Liver (tissue), 9 donors: ENCODE data around the gene GDF2. TPM values are rescaled to one million over a fixed set of nuclear protein-coding genes. Genes with fewer than 3 reads are reported as not detected.

Experiments
- DNase-seq: peaks from one replicate; pipeline ENCODE4 v3.0.0-alpha.2; 2017; ENCODE audit warnings: low spot score
- H3K27ac ChIP-seq, 2 donors: one replicate each; pipeline ENCODE4 v1.7.0; 2013; ENCODE audit warnings: inconsistent platforms in 2 of 2, low read length in 2 of 2, control low read depth in 1 of 2, low read depth in 1 of 2, mild to moderate bottlenecking in 1 of 2
- H3K27me3 ChIP-seq, 4 donors: one replicate each; pipeline versions ENCODE4 v1.6.1 to v1.7.0; 2013; ENCODE audit warnings: low read length in 3 of 4, inconsistent platforms in 1 of 4, mild to moderate bottlenecking in 1 of 4, moderate library complexity in 1 of 4; ENCODE audit not compliant: control insufficient read depth in 4 of 4, insufficient read depth in 4 of 4
- H3K36me3 ChIP-seq, 4 donors: one replicate each; pipeline versions ENCODE4 v1.6.1 to v1.7.0; 2013; ENCODE audit warnings: low read length in 3 of 4, mild to moderate bottlenecking in 3 of 4, low read depth in 1 of 4, moderate library complexity in 1 of 4; ENCODE audit not compliant: control insufficient read depth in 4 of 4, insufficient read depth in 3 of 4
- H3K4me1 ChIP-seq, 4 donors: one replicate each; pipeline versions ENCODE4 v1.6.1 to v1.7.0; 2013; ENCODE audit warnings: low read length in 3 of 4, mild to moderate bottlenecking in 3 of 4, moderate library complexity in 1 of 4; ENCODE audit not compliant: control insufficient read depth in 4 of 4, insufficient read depth in 4 of 4
- H3K4me3 ChIP-seq, 3 donors: one replicate each; pipeline versions ENCODE4 v1.6.1 to v1.7.0; 2013; ENCODE audit warnings: low read length in 3 of 3, control low read depth in 1 of 3, low read depth in 1 of 3, mild to moderate bottlenecking in 1 of 3
- H3K9ac ChIP-seq, 2 donors: one replicate each; pipeline ENCODE4 v1.7.0; 2013; ENCODE audit warnings: low read length in 2 of 2, mild to moderate bottlenecking in 2 of 2, moderate library complexity in 2 of 2, control low read depth in 1 of 2, low read depth in 1 of 2
- H3K9me3 ChIP-seq, 4 donors: one replicate each; pipeline versions ENCODE4 v1.6.1 to v1.7.0; 2013; ENCODE audit warnings: low read length in 3 of 4; ENCODE audit not compliant: control insufficient read depth in 4 of 4
- CTCF ChIP-seq: fragments of 150-350 bp; IDR thresholded peaks from 2 replicates; pipeline ENCODE4 v1.5.1; 2017; ENCODE audit warnings: improper control_type of control experiment, low read depth, low read length; ENCODE audit not compliant: missing input control
- EGR1 ChIP-seq, 2 donors: IDR thresholded peaks; 2 replicates each; pipeline ENCODE4 v1.6.1; 2016 to 2018; ENCODE audit warnings: antibody characterized with exemption in 2 of 2, low read depth in 2 of 2
- FOXA1 ChIP-seq: IDR thresholded peaks from 2 replicates; pipeline ENCODE4 v1.6.1; 2016; ENCODE audit warnings: antibody characterized with exemption
- FOXA2 ChIP-seq: IDR thresholded peaks from 2 replicates; pipeline ENCODE4 v1.6.1; 2016; ENCODE audit warnings: antibody characterized with exemption
- GABPA ChIP-seq, 2 donors: IDR thresholded peaks in 1 of 2; conservative IDR thresholded peaks in 1 of 2; 2 replicates each; pipeline ENCODE4 v1.6.1; 2016; ENCODE audit warnings: antibody characterized with exemption in 2 of 2, mild to moderate bottlenecking in 1 of 2, moderate library complexity in 1 of 2
- HNF4A ChIP-seq, 2 donors: conservative IDR thresholded peaks; 2 replicates each; pipeline ENCODE4 v1.6.1; 2016; ENCODE audit warnings: antibody characterized with exemption in 2 of 2, mild to moderate bottlenecking in 2 of 2
- HNF4G ChIP-seq: IDR thresholded peaks from 2 replicates; pipeline ENCODE4 v1.6.1; 2016; ENCODE audit warnings: antibody characterized with exemption
- JUND ChIP-seq, 2 donors: IDR thresholded peaks; 2 replicates each; pipeline ENCODE4 v1.6.1; 2016; ENCODE audit warnings: antibody characterized with exemption in 2 of 2
- MAX ChIP-seq: IDR thresholded peaks from 2 replicates; pipeline ENCODE4 v1.6.1; 2016; ENCODE audit warnings: antibody characterized with exemption
- NR2F2 ChIP-seq: IDR thresholded peaks from 2 replicates; pipeline ENCODE4 v1.6.1; 2016; ENCODE audit warnings: antibody characterized with exemption
- RAD21 ChIP-seq, 2 donors: IDR thresholded peaks; 2 replicates each; pipeline ENCODE4 v1.6.1; 2016; ENCODE audit warnings: antibody characterized with exemption in 2 of 2, mild to moderate bottlenecking in 2 of 2
- REST ChIP-seq: IDR thresholded peaks from 2 replicates; pipeline ENCODE4 v1.6.1; 2016; ENCODE audit warnings: antibody characterized with exemption, mild to moderate bottlenecking
- RXRA ChIP-seq, 2 donors: IDR thresholded peaks; 2 replicates each; pipeline ENCODE4 v1.6.1; 2017 to 2018; ENCODE audit warnings: antibody characterized with exemption in 2 of 2, mild to moderate bottlenecking in 1 of 2
- SP1 ChIP-seq: IDR thresholded peaks from 2 replicates; pipeline ENCODE4 v1.6.1; 2018; ENCODE audit warnings: antibody characterized with exemption, mild to moderate bottlenecking
- TAF1 ChIP-seq: conservative IDR thresholded peaks from 2 replicates; pipeline ENCODE4 v1.6.1; 2016; ENCODE audit warnings: antibody characterized with exemption, mild to moderate bottlenecking
- YY1 ChIP-seq: IDR thresholded peaks from 2 replicates; pipeline ENCODE4 v1.6.1; 2016; ENCODE audit warnings: antibody characterized with exemption, mild to moderate bottlenecking
- WGBS: extraction: QIAGEN DNeasy Blood & Tissue Kit; methylation state at CpG from one replicate; pipeline ENCODE4 v1.1.7; 2013; 5-methylcytosine and 5-hydroxymethylcytosine counted together
- polyA plus RNA-seq, 2 donors: library from polyadenylated mRNA; stranded (reverse) in 1 of 2; unstranded in 1 of 2; fragments of 200-250 nt in 1 of 2; fragments of >200 nt in 1 of 2; fragmentation: Nextera tagmentation in 1 of 2; extraction: Ambion mirVana in 1 of 2; gene quantifications; one replicate each; pipeline versions ENCODE4 v1.2.1 to v1.2.3, GENCODE V29; 2013 to 2015
- total RNA-seq, 2 donors: library from RNA; depleted of rRNA; stranded (reverse); fragments of >200 nt; gene quantifications; one replicate each; pipeline ENCODE4 v1.2.3, GENCODE V29; 2014
- donor health status: healthy.
- donor health status: healthy.
- donor health status: healthy.
- donor health status: healthy.
- donor health status: healthy.

The GDF2 gene
- total and polyA plus RNA-seq, 4 donors = 5.6 to 26.9 (median 14.5) TPM

GRCh38 chr10:47325303-47326291 is 3.3 kb downstream of the GDF2 start:
- DNase-seq = no peak
- no peaks in the 10 kb centered on the region for H3K27me3 ChIP-seq
- no peaks in the 10 kb centered on the region for H3K36me3 ChIP-seq
- TF ChIP-seq JUND (IDR thresholded peaks at IDR 0.05) (no peak), MAX (no peak), REST (no peak)
- no peak overlapping the region for H3K9ac ChIP-seq
- no peaks in the 10 kb centered on the region for H3K9me3 ChIP-seq
- WGBS = 90% methylated on average over 30 of the region's 30 CpGs
- peak overlapping the region in 1 of 2 donors; percentile 5 for H3K27ac ChIP-seq
- no peak overlapping the region for H3K4me3 ChIP-seq
- peaks cover 0 to 8% (median 4%) of the 10 kb centered on the region in 4 donors for H3K4me1 ChIP-seq

DNA sequence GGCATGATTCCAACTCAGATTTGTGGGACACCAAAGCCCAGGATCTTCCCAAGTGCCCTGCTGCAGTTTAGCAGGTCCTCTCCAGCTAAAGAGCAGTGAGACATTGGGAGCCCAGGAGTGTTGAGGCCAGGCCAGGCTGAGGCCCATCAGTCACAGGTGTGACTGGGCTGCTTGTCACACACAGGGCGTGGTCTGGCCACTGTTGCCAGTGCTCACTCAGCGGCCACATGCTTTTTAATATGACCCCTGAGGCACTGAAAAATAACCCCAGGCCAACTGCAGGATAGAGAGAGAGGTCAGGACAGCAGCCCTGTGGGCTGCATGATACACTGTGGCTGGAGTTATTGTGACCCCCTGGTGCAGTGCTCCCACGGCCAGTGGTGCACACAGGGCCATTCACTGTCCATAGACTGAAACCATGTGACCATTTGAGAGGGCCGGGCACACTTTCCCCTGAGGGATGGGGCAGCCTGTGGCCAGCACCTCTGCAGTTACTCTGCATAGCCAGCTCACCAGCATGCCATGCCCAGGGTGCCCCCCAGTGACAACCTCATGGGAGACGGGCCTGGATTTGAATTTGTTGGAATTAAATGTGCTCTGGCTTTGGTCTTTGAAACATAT is 4.2 kb downstream of the GDF2 start:
- DNase-seq = no peak
- no peaks in the 10 kb centered on the region for H3K36me3 ChIP-seq
- peaks cover 0 to 12% (median 4%) of the 10 kb centered on the region in 4 donors for H3K4me1 ChIP-seq
- WGBS = 79% methylated on average over 5 of the region's 5 CpGs
- no peaks in the 10 kb centered on the region for H3K9me3 ChIP-seq
- no peak overlapping the region for H3K9ac ChIP-seq
- H3K4me3 ChIP-seq = no peak overlapping the region
- H3K27me3 ChIP-seq = no peaks in the 10 kb centered on the region
- TF ChIP-seq FOXA2 = no peak
- peak; percentile 66 to 68 for TF ChIP-seq RXRA (IDR thresholded peaks at IDR 0.05)
- TF ChIP-seq NR2F2 = peak; percentile 31
- no peak overlapping the region for H3K27ac ChIP-seq

GRCh38 chr10:47326927-47327330 is 4.7 kb downstream of the GDF2 start:
- Histone ChIP-seq H3K27ac (no peak overlapping the region), H3K9me3 (no peaks in the 10 kb centered on the region), H3K27me3 (no peaks in the 10 kb centered on the region), H3K36me3 (no peaks in the 10 kb centered on the region), H3K4me1 (peaks cover 0 to 12% (median 4%) of the 10 kb centered on the region in 4 donors), H3K9ac (no peak overlapping the region), H3K4me3 (no peak overlapping the region)
- 79% methylated on average over 11 of the region's 11 CpGs for WGBS
- DNase-seq = no peak
- no peak for TF ChIP-seq CTCF
- TF ChIP-seq JUND (IDR thresholded peaks at IDR 0.05) = no peak
- TF ChIP-seq REST = no peak
- no peak for TF ChIP-seq EGR1 (IDR thresholded peaks at IDR 0.05; ENCODE audit: low read depth in 2 of 2)
- no peak for TF ChIP-seq NR2F2
- TF ChIP-seq TAF1 = no peak
- TF ChIP-seq HNF4A (conservative IDR thresholded peaks at IDR 0.05) = no peak
- TF ChIP-seq RXRA (IDR thresholded peaks at IDR 0.05) = no peak
- no peak for TF ChIP-seq RAD21 (IDR thresholded peaks at IDR 0.05)
- no peak for TF ChIP-seq HNF4G
- no peak for TF ChIP-seq GABPA (IDR thresholded peaks at IDR 0.05 in 1 of 2, conservative IDR thresholded peaks at IDR 0.05 in 1 of 2)
- TF ChIP-seq YY1 = no peak
- TF ChIP-seq FOXA2 = no peak
- TF ChIP-seq SP1 = no peak
- no peak for TF ChIP-seq MAX
- no peak for TF ChIP-seq FOXA1
